SK-N-SH (cell line): ENCODE results near the gene CASZ1. TPM values are rescaled to one million over a fixed set of nuclear protein-coding genes. Genes with fewer than 3 reads are reported as not detected.

Source experiments
- CTCF ChIA-PET: fragments of 300-600, 350-600 bp; formaldehyde crosslinking; extraction: SDS; loops from one replicate; lab custom pipeline; 2021; lab: Yijun Ruan, JAX
- POLR2A ChIA-PET: fragments of 350-600 bp; sonication (Branson Sonifier 250); formaldehyde crosslinking; extraction: SDS; loops from one replicate; lab custom pipeline; 2020; ENCODE audit warnings: antibody characterized with exemption, inconsistent platforms; lab: Yijun Ruan, JAX
- DNase-seq: peaks from one replicate; pipeline ENCODE4 v3.0.0; 2012
- H2AFZ ChIP-seq: fragments of 200-600 bp; sonication (generic); 2 replicates; pipeline ENCODE4 v1.8.1; 2016; ENCODE audit warnings: antibody characterized with exemption, mild to moderate bottlenecking, low read depth
- H3F3A ChIP-seq: fragments of 200-600 bp; sonication (generic); replicated peaks from 2 replicates; pipeline ENCODE3; 2016; ENCODE audit warnings: antibody characterized with exemption, mild to moderate bottlenecking; ENCODE audit not compliant: insufficient read depth
- H3K27ac ChIP-seq, 2 experiments: fragments of 200-500 bp in 1 of 2; fragments of 200-600 bp in 1 of 2; sonication (Bioruptor generic) in 1 of 2; sonication (generic), shearing (Covaris generic) in 1 of 2; 2 replicates each; pipeline versions ENCODE4 v1.5.1 to v1.6.1; 2014 to 2016; ENCODE audit warnings: low read depth in 2 of 2, inconsistent platforms in 1 of 2, low read length in 1 of 2, mild to moderate bottlenecking in 1 of 2, mixed read lengths in 1 of 2
- H3K27me3 ChIP-seq: fragments of 200-600 bp; sonication (generic), shearing (Covaris generic); 2 replicates; pipeline ENCODE4 v1.6.1; 2016; ENCODE audit warnings: mixed run types; ENCODE audit not compliant: insufficient read depth
- H3K36me3 ChIP-seq, 2 experiments: fragments of 200-500 bp in 1 of 2; fragments of 200-600 bp in 1 of 2; sonication (Bioruptor generic) in 1 of 2; sonication (generic) in 1 of 2; replicated peaks in 1 of 2; 2 replicates each; pipeline versions ENCODE3 to v1.5.1; 2014 to 2016; ENCODE audit warnings: low read length in 1 of 2, mild to moderate bottlenecking in 1 of 2; ENCODE audit not compliant: insufficient read depth in 2 of 2, control insufficient read depth in 1 of 2
- H3K4me1 ChIP-seq, 2 experiments: fragments of 200-500 bp in 1 of 2; fragments of 200-600 bp in 1 of 2; sonication (Bioruptor generic) in 1 of 2; sonication (generic), shearing (Covaris generic) in 1 of 2; 2 replicates each; pipeline versions ENCODE4 v1.5.1 to v1.6.1; 2014 to 2016; ENCODE audit warnings: low read depth in 1 of 2, low read length in 1 of 2, mixed run types in 1 of 2; ENCODE audit not compliant: insufficient read depth in 2 of 2, control insufficient read depth in 1 of 2
- H3K4me2 ChIP-seq: fragments of 200-600 bp; sonication (generic), shearing (Covaris generic); 2 replicates; pipeline ENCODE4 v1.6.1; 2017; ENCODE audit warnings: mixed run types
- H3K4me3 ChIP-seq, 2 experiments: fragments of 200-500 bp in 1 of 2; fragments of 200-600 bp in 1 of 2; sonication (Bioruptor generic) in 1 of 2; sonication (generic), shearing (Covaris generic) in 1 of 2; 2 replicates each; pipeline versions ENCODE4 v1.5.1 to v1.8.1; 2014 to 2016; ENCODE audit warnings: low read depth in 2 of 2, inconsistent platforms in 1 of 2, low read length in 1 of 2, mild to moderate bottlenecking in 1 of 2, mixed read lengths in 1 of 2, moderate library complexity in 1 of 2
- H3K79me2 ChIP-seq: fragments of 200-600 bp; sonication (generic); 2 replicates; pipeline ENCODE4 v1.8.1; 2017; ENCODE audit warnings: mild to moderate bottlenecking; ENCODE audit not compliant: insufficient read depth
- H3K9ac ChIP-seq: fragments of 200-600 bp; sonication (generic); 2 replicates; pipeline ENCODE4 v1.6.1; 2017; ENCODE audit warnings: mixed run types
- H3K9me2 ChIP-seq: fragments of 200-600 bp; sonication (generic); 2 replicates; pipeline ENCODE4 v1.6.1; 2017; ENCODE audit warnings: mixed run types
- H3K9me3 ChIP-seq: fragments of 200-600 bp; sonication (generic); 2 replicates; pipeline ENCODE4 v1.6.1; 2017; ENCODE audit warnings: mixed run types, mild to moderate bottlenecking, moderate library complexity
- H4K20me1 ChIP-seq: fragments of 200-600 bp; sonication (generic); 2 replicates; pipeline ENCODE4 v1.6.1; 2017; ENCODE audit warnings: mild to moderate bottlenecking, mixed run types; ENCODE audit not compliant: insufficient read depth
- EZH2phosphoT487 ChIP-seq: fragments of 200-600 bp; sonication (generic); IDR thresholded peaks from 2 replicates; pipeline ENCODE4 v1.6.1; 2017; ENCODE audit warnings: low read depth, mixed run types, mild to moderate bottlenecking, antibody characterized with exemption, moderate library complexity, borderline replicate concordance
- FOSL2 ChIP-seq: IDR thresholded peaks from 2 replicates; pipeline ENCODE4 v1.4.0; 2012; ENCODE audit warnings: low read depth, mild to moderate bottlenecking, moderate library complexity, borderline replicate concordance
- GABPA ChIP-seq: IDR thresholded peaks from 2 replicates; pipeline ENCODE4 v1.4.0; 2012; ENCODE audit warnings: low read depth, mild to moderate bottlenecking
- MEF2A ChIP-seq: IDR thresholded peaks from 2 replicates; pipeline ENCODE4 v1.4.0; 2012; ENCODE audit warnings: low read depth, borderline replicate concordance
- RFX5 ChIP-seq: IDR thresholded peaks from 2 replicates; pipeline ENCODE4 v1.6.1; 2012; ENCODE audit warnings: mild to moderate bottlenecking, improper control_type of control experiment, low read length
- RXRA ChIP-seq: IDR thresholded peaks from 2 replicates; pipeline ENCODE4 v1.4.0; 2012; ENCODE audit warnings: low read depth, mild to moderate bottlenecking, borderline replicate concordance
- TAF1 ChIP-seq: IDR thresholded peaks from 2 replicates; pipeline ENCODE4 v1.6.1; 2012; ENCODE audit warnings: low read depth, mild to moderate bottlenecking, low read length, moderate library complexity, borderline replicate concordance
- TEAD4 ChIP-seq: IDR thresholded peaks from 2 replicates; pipeline ENCODE4 v1.4.0; 2012; ENCODE audit warnings: mild to moderate bottlenecking, borderline replicate concordance; ENCODE audit not compliant: insufficient read depth
- YY1 ChIP-seq: IDR thresholded peaks from 2 replicates; pipeline ENCODE4 v1.4.0; 2012; ENCODE audit warnings: low read depth, mild to moderate bottlenecking
- WGBS: methylation state at CpG from one replicate; pipeline ENCODE4 v1.1.6; 2017; ENCODE audit warnings: low lambda C conversion rate; 5-methylcytosine and 5-hydroxymethylcytosine counted together
- polyA plus RNA-seq, 3 experiments: library from polyadenylated mRNA; depleted of rRNA; stranded (reverse); fragments of >200 nt; gene quantifications; 2 replicates each; pipeline ENCODE4 v1.2.3, GENCODE V29; 2012
- TF ChIP-seq, protein P1 (sequence below): IDR thresholded peaks from 2 replicates; pipeline ENCODE4 v1.4.0; 2012; ENCODE audit warnings: low read depth

Gene CASZ1
- polyA plus RNA-seq, 1 of the 3 experiments (the other 2 are of a cell fraction): 0.51 TPM

DNA sequence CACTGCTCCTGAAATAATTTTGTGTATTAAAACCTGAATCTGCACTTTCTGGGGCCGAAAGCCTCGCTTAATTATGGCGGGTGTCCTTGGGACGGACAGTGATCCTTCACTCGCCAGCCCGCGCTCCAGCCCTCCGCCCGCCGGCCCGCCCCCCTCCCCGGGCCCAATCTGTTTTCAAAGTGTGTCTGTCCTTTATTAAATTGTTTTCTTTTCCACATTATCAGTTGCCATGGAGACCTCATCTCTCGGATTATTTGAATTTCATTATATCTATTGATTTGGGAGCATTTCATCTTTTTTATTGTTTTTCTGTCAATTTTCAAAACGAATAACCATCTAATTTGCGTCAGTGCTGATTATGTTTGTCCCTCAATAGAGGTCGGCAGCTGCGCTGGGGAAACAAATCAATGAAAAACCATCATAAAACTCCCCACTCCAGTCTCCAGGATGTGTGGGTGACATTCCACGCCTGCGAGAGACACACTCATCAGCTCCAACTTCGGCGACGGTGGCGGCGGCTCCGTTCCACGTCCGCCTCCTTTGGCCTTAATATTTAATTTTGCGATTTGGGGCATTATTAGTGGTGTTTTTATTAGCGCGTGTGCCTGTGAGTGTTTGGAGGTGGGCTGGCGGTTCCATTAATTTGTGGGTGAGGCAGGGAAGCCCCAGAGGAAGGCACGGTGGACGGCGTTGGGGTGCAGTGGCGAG, 123.9 kb downstream of the CASZ1 start:
- Histone ChIP-seq H3K9me3 (no peaks in the 10 kb centered on the region), H3K9ac (no peak overlapping the region), H4K20me1 (no peaks in the 10 kb centered on the region), H3K9me2 (no peaks in the 10 kb centered on the region), H2AFZ (no peak overlapping the region), H3F3A (no peaks in the 10 kb centered on the region), H3K36me3 (no peaks in the 10 kb centered on the region), H3K4me2 (no peak overlapping the region), H3K4me3 (no peak overlapping the region), H3K79me2 (no peaks in the 10 kb centered on the region), H3K4me1 (peaks cover 0 to 50% of the 10 kb centered on the region in 2 experiments; a peak in 1 of 4 replicates), H3K27ac (no peak overlapping the region), H3K27me3 (no peaks in the 10 kb centered on the region)
- CTCF ChIA-PET: interaction anchor here (1.2 to 1.7 kb wide), 2 partner anchors 195 to 242 kb away, joined by 4 to 7 read pairs; no protein-coding TSS in a partner anchor
- TF ChIP-seq, protein P1, sequence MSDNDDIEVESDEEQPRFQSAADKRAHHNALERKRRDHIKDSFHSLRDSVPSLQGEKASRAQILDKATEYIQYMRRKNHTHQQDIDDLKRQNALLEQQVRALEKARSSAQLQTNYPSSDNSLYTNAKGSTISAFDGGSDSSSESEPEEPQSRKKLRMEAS: no peak
- TF ChIP-seq RXRA (no peak), YY1 (no peak), RFX5 (no peak), TAF1 (no peak), GABPA (no peak), FOSL2 (no peak), TEAD4 (no peak)
- POLR2A ChIA-PET: no interaction called here
- WGBS: 75% methylated on average over 35 of the region's 35 CpGs
- DNase-seq: peak; percentile 83

DNA sequence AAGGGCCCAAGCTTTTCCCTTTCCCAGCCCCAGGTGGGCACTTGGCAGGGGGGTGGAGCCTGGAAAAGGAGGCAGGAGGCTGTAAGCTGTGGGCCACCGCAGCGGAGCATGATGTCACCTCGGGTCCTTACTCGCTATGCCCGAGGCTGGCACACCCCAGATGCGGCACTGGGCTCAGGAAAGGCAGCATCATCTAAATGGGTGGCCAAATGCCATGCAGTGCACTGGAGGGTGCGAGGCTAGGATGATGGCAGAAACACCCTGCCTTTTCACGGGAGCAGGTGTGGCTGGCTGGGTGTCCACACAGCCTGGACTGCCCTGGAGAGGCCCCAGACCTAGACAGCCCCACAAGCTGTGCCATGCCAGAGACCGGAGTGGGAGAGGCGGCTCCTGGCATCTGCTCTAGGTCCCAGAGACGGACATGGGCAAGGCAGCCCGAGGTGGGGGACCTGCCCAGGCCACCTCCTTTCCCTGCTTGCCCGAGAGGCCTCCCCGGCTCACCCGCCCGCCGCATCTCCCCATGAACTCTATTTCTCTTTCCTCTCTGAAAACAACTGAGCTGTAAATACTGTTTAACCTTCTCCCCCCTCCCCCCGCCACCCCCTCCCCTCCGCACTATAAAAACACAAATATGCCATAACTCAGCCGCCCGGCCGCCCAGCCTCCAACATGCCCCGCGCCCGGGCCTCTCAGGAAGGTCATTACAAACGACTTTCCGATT, 124.7 kb downstream of the CASZ1 start:
- H3K4me1 ChIP-seq: peaks cover 0 to 48% of the 10 kb centered on the region in 2 experiments; a peak in 1 of 4 replicates
- H3K9ac ChIP-seq: no peak overlapping the region
- H3K4me3 ChIP-seq: no peak overlapping the region
- H3K36me3 ChIP-seq: no peaks in the 10 kb centered on the region
- TF ChIP-seq, protein P1: no peak
- TF ChIP-seq TAF1: no peak
- no peak for TF ChIP-seq MEF2A
- TF ChIP-seq EZH2phosphoT487: no peak
- TF ChIP-seq, all 33 proteins: peak for 0
- Histone ChIP-seq H3K4me2 (no peak overlapping the region), H3F3A (no peaks in the 10 kb centered on the region), H3K27ac (no peak overlapping the region; a peak in 1 of 4 replicates), H3K79me2 (no peaks in the 10 kb centered on the region), H3K9me3 (no peaks in the 10 kb centered on the region), H3K9me2 (no peaks in the 10 kb centered on the region), H2AFZ (no peak overlapping the region), H3K27me3 (no peaks in the 10 kb centered on the region), H4K20me1 (no peaks in the 10 kb centered on the region)
- 69% methylated on average over 21 of the region's 27 CpGs for WGBS
- CTCF ChIA-PET: interaction anchor here (1.3 to 1.7 kb wide), 2 partner anchors 158 to 195 kb away, joined by 4 to 7 read pairs; no protein-coding TSS in a partner anchor
- peak; percentile 69 for DNase-seq
- POLR2A ChIA-PET: interaction anchor here (0.8 kb wide), 1 partner anchor 104 kb away, joined by 3 read pairs; no protein-coding TSS in a partner anchor
